Measurements from ENCODE around the gene OBI1. TPM values are rescaled to one million over a fixed set of nuclear protein-coding genes. Genes with fewer than 3 reads are reported as not detected.

OBI1 gene
- total and polyA plus RNA-seq, 9 of the 15 experiments (the other 6 are each of a cell fraction or from before 2014, with no cell fraction given): 8.7 to 18.4 (median 14.2) TPM

- TF ChIP-seq ZNF280B (CRISPR knock-in tag; IDR thresholded peaks at IDR 0.05) (no peak), RB1 (IDR thresholded peaks at IDR 0.05; ENCODE audit: low read depth) (peak; percentile 54), CTBP1 (IDR thresholded peaks at IDR 0.05; ENCODE audit: borderline replicate concordance) (peak; percentile 96), HDAC1 (IDR thresholded peaks at IDR 0.05) (peak in 1 of 2 experiments; percentile 57; a peak in 1 of 4 replicates), MAZ (CRISPR knock-in tag; conservative IDR thresholded peaks at IDR 0.05 in 1 of 2, IDR thresholded peaks at IDR 0.05 in 1 of 2) (0 out of 4 replicates have a peak, but pooled peaks of 1 of the 2 experiments have one; percentile 22), NCOA6 (IDR thresholded peaks at IDR 0.05) (0 out of 2 replicates have a peak, but pooled peaks have one; percentile 12), NKRF (IDR thresholded peaks at IDR 0.05; ENCODE audit: borderline replicate concordance) (no peak), NFE2L1 (tag; IDR thresholded peaks at IDR 0.05; ENCODE audit: borderline replicate concordance, low read depth) (no peak), PRDM10 (IDR thresholded peaks at IDR 0.05; ENCODE audit: partially characterized antibody) (peak; percentile 51), ZNF79 (CRISPR knock-in tag; IDR thresholded peaks at IDR 0.05; ENCODE audit: low read depth) (no peak), ZNF76 (CRISPR knock-in tag; IDR thresholded peaks at IDR 0.05; ENCODE audit: borderline replicate concordance) (no peak), ZNF280A (IDR thresholded peaks at IDR 0.05; ENCODE audit: low read depth, partially characterized antibody) (no peak), PKNOX1 (IDR thresholded peaks at IDR 0.05) (peak; percentile 91), ZNF431 (CRISPR knock-in tag; IDR thresholded peaks at IDR 0.05) (no peak), ZBTB7A (IDR thresholded peaks at IDR 0.05; ENCODE audit: borderline replicate concordance, control insufficient read depth, low read depth, low read length) (peak; percentile 1; the same call in 1 of the 2 replicates), CXXC5 (CRISPR knock-in tag; IDR thresholded peaks at IDR 0.05) (peak; percentile 78), HDAC6 (IDR thresholded peaks at IDR 0.05; ENCODE audit: low read depth, low read length) (no peak)
Observed at GRCh38 chr13:78603240-78603957, 55.6 kb downstream of the OBI1 start, which contains the start of gene POU4F1 (continued).

Measured in K562 (cell line).